GM23338 (cell line): ENCODE measurements around the gene PRDM4. TPM values are rescaled to one million over a fixed set of nuclear protein-coding genes. Genes with fewer than 3 reads are reported as not detected.

Source experiments
- ATAC-seq: fragments of 200-7000 bp; cut with Tn5 transposase; 3 replicates; pipeline ENCODE4 v1.9.1; 2020
- DNase-seq: peaks from one replicate; pipeline ENCODE4 v3.0.0-alpha.2; 2015; ENCODE audit warnings: low spot score
- H2AFZ ChIP-seq: fragments of 200-600 bp; sonication (generic); 2 replicates; pipeline ENCODE4 v1.8.0; 2016; ENCODE audit warnings: antibody characterized with exemption, mild to moderate bottlenecking, moderate library complexity
- H3F3A ChIP-seq: fragments of 200-600 bp; sonication (generic); replicated peaks from 2 replicates; pipeline ENCODE4 v1.8.0; 2017; ENCODE audit warnings: antibody characterized with exemption, mixed run types, low read depth
- H3K27ac ChIP-seq: fragments of 200-600 bp; sonication (generic); 2 replicates; pipeline ENCODE4 v1.6.1; 2016; ENCODE audit warnings: low read depth
- H3K27me3 ChIP-seq: fragments of 200-600 bp; sonication (generic); 2 replicates; pipeline ENCODE4 v1.8.0; 2016; ENCODE audit warnings: mild to moderate bottlenecking, mixed run types, moderate library complexity; ENCODE audit not compliant: insufficient read depth
- H3K36me3 ChIP-seq: fragments of 200-600 bp; sonication (generic); 2 replicates; pipeline ENCODE4 v1.8.0; 2016; ENCODE audit warnings: mild to moderate bottlenecking; ENCODE audit not compliant: insufficient read depth
- H3K4me1 ChIP-seq: fragments of 200-600 bp; sonication (generic); 2 replicates; pipeline ENCODE4 v1.8.0; 2016; ENCODE audit warnings: mild to moderate bottlenecking, moderate library complexity; ENCODE audit not compliant: insufficient read depth
- H3K4me2 ChIP-seq: fragments of 200-600 bp; sonication (generic); 2 replicates; pipeline ENCODE4 v1.7.1; 2017; ENCODE audit warnings: mixed run types
- H3K4me3 ChIP-seq: fragments of 200-600 bp; sonication (generic); 2 replicates; pipeline ENCODE4 v1.6.1; 2016; ENCODE audit warnings: mixed run types
- H3K79me2 ChIP-seq: fragments of 200-600 bp; sonication (generic); replicated peaks from 2 replicates; pipeline ENCODE4 v1.8.0; 2017; ENCODE audit warnings: mild to moderate bottlenecking; ENCODE audit not compliant: insufficient read depth
- H3K9me2 ChIP-seq: fragments of 200-600 bp; sonication (generic); 2 replicates; pipeline ENCODE4 v1.8.0; 2017; ENCODE audit not compliant: insufficient read depth
- H4K20me1 ChIP-seq: fragments of 200-600 bp; sonication (generic); replicated peaks from 2 replicates; pipeline ENCODE4 v1.8.0; 2017; ENCODE audit warnings: mild to moderate bottlenecking; ENCODE audit not compliant: insufficient read depth
- H3K27ac Mint-ChIP-seq: 2 replicates; pipeline ENCODE4 v1.8.0; 2020; ENCODE audit warnings: inconsistent platforms, mild to moderate bottlenecking, moderate library complexity, mixed read lengths
- H3K27me3 Mint-ChIP-seq: 3 replicates; pipeline ENCODE4 v1.8.0; 2022; ENCODE audit warnings: low read depth, mild to moderate bottlenecking, moderate library complexity, mixed read lengths, inconsistent platforms; ENCODE audit not compliant: insufficient read depth, poor library complexity
- H3K36me3 Mint-ChIP-seq: 3 replicates; pipeline ENCODE4 v1.8.0; 2021; ENCODE audit warnings: low read depth, mild to moderate bottlenecking, inconsistent platforms, moderate library complexity, mixed read lengths
- H3K4me1 Mint-ChIP-seq: 3 replicates; pipeline ENCODE4 v1.8.0; 2020; ENCODE audit warnings: mild to moderate bottlenecking, inconsistent platforms, mixed read lengths
- H3K4me3 Mint-ChIP-seq: 3 replicates; pipeline ENCODE4 v1.8.0; 2021; ENCODE audit warnings: moderate library complexity, mild to moderate bottlenecking, inconsistent platforms, mixed read lengths
- H3K9me3 Mint-ChIP-seq: 3 replicates; pipeline ENCODE4 v1.8.0; 2020; ENCODE audit warnings: moderate library complexity, mild to moderate bottlenecking, inconsistent platforms, mixed read lengths
- CTCF ChIP-seq, 2 experiments: fragments of 200-600 bp in 1 of 2; sonication (generic) in 1 of 2; conservative IDR thresholded peaks; 2 replicates each; pipeline versions ENCODE4 v1.5.1 to v1.6.1; 2016 to 2017; ENCODE audit warnings: antibody characterized with exemption in 2 of 2, low read depth in 2 of 2, mild to moderate bottlenecking in 2 of 2, moderate library complexity in 1 of 2
- ETS1 ChIP-seq: IDR thresholded peaks from 2 replicates; pipeline ENCODE4 v1.6.1; 2016; ENCODE audit warnings: antibody characterized with exemption
- EZH2 ChIP-seq: fragments of 200-600 bp; sonication (generic); IDR thresholded peaks from one replicate; pipeline ENCODE4 v1.8.0; 2017; ENCODE audit warnings: antibody characterized with exemption, mild to moderate bottlenecking, low read depth; ENCODE audit not compliant: unreplicated experiment
- EZH2phosphoT487 ChIP-seq: fragments of 200-600 bp; sonication (generic); IDR thresholded peaks from one replicate; pipeline ENCODE4 v1.8.1; 2018; ENCODE audit warnings: antibody characterized with exemption; ENCODE audit not compliant: unreplicated experiment
- JUNB ChIP-seq: IDR thresholded peaks from one replicate; pipeline ENCODE4 v1.6.1; 2016; ENCODE audit warnings: antibody characterized with exemption; ENCODE audit not compliant: unreplicated experiment
- NANOG ChIP-seq: IDR thresholded peaks from 2 replicates; pipeline ENCODE4 v1.6.1; 2016; ENCODE audit warnings: antibody characterized with exemption, borderline replicate concordance
- POLR2AphosphoS5 ChIP-seq: IDR thresholded peaks from 2 replicates; pipeline ENCODE4 v1.6.1; 2016; ENCODE audit warnings: antibody characterized with exemption, low read depth
- REST ChIP-seq: IDR thresholded peaks from one replicate; pipeline ENCODE4 v1.6.1; 2018; ENCODE audit warnings: antibody characterized with exemption; ENCODE audit not compliant: unreplicated experiment
- STAT1 ChIP-seq: IDR thresholded peaks from one replicate; pipeline ENCODE4 v1.6.1; 2016; ENCODE audit warnings: antibody characterized with exemption; ENCODE audit not compliant: unreplicated experiment
- ZNF114 ChIP-seq: fragments of 250-450 bp; sonication (Bioruptor Pico); IDR thresholded peaks from 2 replicates; pipeline ENCODE4 v1.5.0; 2020; ENCODE audit warnings: mild to moderate bottlenecking, moderate library complexity
- ZNF331 ChIP-seq: fragments of 250-450 bp; sonication (Bioruptor Pico); IDR thresholded peaks from 2 replicates; pipeline ENCODE4 v1.5.0; 2020; ENCODE audit warnings: low read depth, mild to moderate bottlenecking, moderate library complexity
- ZNF462 ChIP-seq: fragments of 250-450 bp; sonication (Bioruptor Pico); IDR thresholded peaks from 2 replicates; pipeline ENCODE4 v1.5.0; 2020; ENCODE audit warnings: mild to moderate bottlenecking, moderate library complexity
- polyA plus RNA-seq: library from polyadenylated mRNA; unstranded; fragments of >200 nt; fragmentation: Nextera tagmentation; extraction: Ambion mirVana; gene quantifications from 2 replicates; pipeline ENCODE4 v1.2.1, GENCODE V29; 2016
- total RNA-seq: library from RNA; depleted of rRNA; stranded (reverse); fragments of >200 nt; shearing (Covaris generic); gene quantifications from 2 replicates; pipeline ENCODE4 v1.2.3, GENCODE V29; 2014

PRDM4 gene
- total and polyA plus RNA-seq, 2 experiments from 2014 or later, result 4.9 to 17.1 TPM

- Histone ChIP-seq H4K20me1 (no peaks in the 10 kb centered on the region; the same call in 1 of the 2 replicates), H3K27me3 (peaks cover 53% of the 10 kb centered on the region), H3F3A (0 out of 2 replicates have a peak, but pooled peaks cover 5% of the 10 kb centered on the region), H3K4me2 (no peak overlapping the region), H3K9me2 (no peaks in the 10 kb centered on the region), H3K27ac (no peak overlapping the region), H2AFZ (no peak overlapping the region), H3K79me2 (no peaks in the 10 kb centered on the region), H3K4me3 (no peak overlapping the region), H3K4me1 (no peaks in the 10 kb centered on the region), H3K36me3 (no peaks in the 10 kb centered on the region)
- Mint-ChIP-seq H3K27ac (no peak overlapping the region), H3K4me3 (no peak overlapping the region), H3K36me3 (no peaks in the 10 kb centered on the region), H3K4me1 (peaks cover 9% of the 10 kb centered on the region; the same call in 2 of the 3 replicates), H3K9me3 (no peaks in the 10 kb centered on the region), H3K27me3 (peaks cover 37% of the 10 kb centered on the region)
- no peak for TF ChIP-seq EZH2
- no peak for TF ChIP-seq NANOG
- no peak for TF ChIP-seq POLR2AphosphoS5
- no peak for TF ChIP-seq ZNF462
- no peak for TF ChIP-seq STAT1
- TF ChIP-seq ZNF114 (CRISPR knock-in tag), result no peak
- no peak for TF ChIP-seq JUNB
- no peak for TF ChIP-seq CTCF (conservative IDR thresholded peaks at IDR 0.05; ENCODE audit: low read depth in 2 of 2)
- no peak for TF ChIP-seq ZNF331
- TF ChIP-seq EZH2phosphoT487, result no peak
- TF ChIP-seq ETS1, result no peak
- TF ChIP-seq REST, result no peak
- no peak for DNase-seq
- no peak for ATAC-seq
Measured at GRCh38 chr12:107778383-107779025, 17.6 kb upstream of the PRDM4 start.
